Spleen (tissue), 11 donors: ENCODE data around the gene TMEM89. TPM values are rescaled to one million over a fixed set of nuclear protein-coding genes. Genes with fewer than 3 reads are reported as not detected.

ENCODE experiments used
- DNase-seq: peaks from one replicate; pipeline ENCODE4 v3.0.0-alpha.2; 2020
- H3K27ac ChIP-seq, 8 donors: fragments of 200-600 bp; sonication (generic) in 7 of 8; 1 replicate in 4 of 8; 2 replicates in 4 of 8; pipeline versions ENCODE4 v1.5.0 to v1.8.0; 2016 to 2021; ENCODE audit warnings: inconsistent platforms in 4 of 8, mild to moderate bottlenecking in 4 of 8, moderate library complexity in 1 of 8
- H3K27me3 ChIP-seq, 7 donors: fragments of 200-600 bp; sonication (generic) in 6 of 7; replicated peaks in 1 of 7; 1 replicate in 4 of 7; 2 replicates in 3 of 7; pipeline versions ENCODE4 v1.5.0 to v1.8.0; 2016 to 2021; ENCODE audit warnings: inconsistent platforms in 3 of 7, mild to moderate bottlenecking in 1 of 7
- H3K36me3 ChIP-seq, 6 donors: fragments of 200-600 bp; sonication (generic) in 5 of 6; 1 replicate in 4 of 6; 2 replicates in 2 of 6; pipeline versions ENCODE4 v1.5.0 to v1.8.0; 2016 to 2021; ENCODE audit warnings: inconsistent platforms in 2 of 6
- H3K4me1 ChIP-seq, 6 donors: fragments of 200-600 bp; sonication (generic) in 5 of 6; 1 replicate in 3 of 6; 2 replicates in 3 of 6; pipeline versions ENCODE4 v1.5.0 to v1.8.0; 2016 to 2021; ENCODE audit warnings: inconsistent platforms in 3 of 6
- H3K4me3 ChIP-seq, 8 donors: fragments of 200-600 bp; sonication (generic) in 7 of 8; 1 replicate in 4 of 8; 2 replicates in 4 of 8; pipeline versions ENCODE4 v1.5.0 to v1.8.0; 2016 to 2021; ENCODE audit warnings: inconsistent platforms in 4 of 8, mild to moderate bottlenecking in 4 of 8, moderate library complexity in 2 of 8
- H3K9me3 ChIP-seq, 8 donors: fragments of 200-600 bp; sonication (generic) in 7 of 8; 1 replicate in 4 of 8; 2 replicates in 4 of 8; pipeline versions ENCODE4 v1.5.0 to v1.8.0; 2016 to 2021; ENCODE audit warnings: inconsistent platforms in 4 of 8
- CTCF ChIP-seq, 11 experiments: fragments of 200-600 bp in 7 of 11; fragments of 450-650 bp in 4 of 11; sonication (generic) in 4 of 11; IDR thresholded peaks in 8 of 11; conservative IDR thresholded peaks in 3 of 11; 1 replicate in 7 of 11; 2 replicates in 4 of 11; pipeline versions ENCODE4 v1.4.0 to v1.8.0; 2016 to 2021; ENCODE audit warnings: antibody characterized with exemption in 11 of 11, inconsistent platforms in 4 of 11, mild to moderate bottlenecking in 1 of 11
- POLR2A ChIP-seq, 3 donors: fragments of 450-650 bp; IDR thresholded peaks; one replicate each; pipeline ENCODE4 v1.5.1; 2017; ENCODE audit warnings: antibody characterized with exemption in 3 of 3, mild to moderate bottlenecking in 1 of 3
- POLR2AphosphoS5 ChIP-seq, 3 donors: sonication (generic); formaldehyde crosslinking; IDR thresholded peaks; one replicate each; pipeline ENCODE4 v1.5.1; 2017; ENCODE audit warnings: antibody characterized with exemption in 3 of 3
- WGBS, 5 donors: extraction: QIAGEN DNeasy Blood & Tissue Kit in 3 of 5; methylation state at CpG; one replicate each; pipeline versions ENCODE4 v1.1.5 to v1.1.7; 2013 to 2018; 5-methylcytosine and 5-hydroxymethylcytosine counted together
- intact Hi-C: fragments of 100-400 bp; cut with DNase I; formaldehyde crosslinking; loops from one replicate; pipeline ENCODE4 v1.15.0; 2023; ENCODE audit warnings: low total_unique reads
- polyA plus RNA-seq, 3 donors: library from polyadenylated mRNA; stranded (reverse); fragments of 200-250 nt; gene quantifications; one replicate each; pipeline ENCODE4 v1.2.1, GENCODE V29; 2013
- total RNA-seq, 7 donors: library from RNA; depleted of rRNA in 3 of 7; stranded (reverse); fragments of >200 nt in 3 of 7; fragmentation: NEBNext Ultra II Directional in 4 of 7; extraction: Animal tissue kit (Norgen Biotek cat#: 25700) in 4 of 7; gene quantifications; one replicate each; pipeline versions ENCODE4 v1.1.0 to v1.2.1, GENCODE V29; 2016 to 2021
- donor health status: healthy with polysubstance abuse.
- donor health status: DM: no; HTN: no; CAD: no; lungs with moderate emphysema.
- donor health status: DM: no; HTN: no; CAD: no.
- donor health status: Bipolar disorder and iron deficiency.
- donor health status: healthy.
- donor health status: DM: no; HTN: no; CAD: no.
- donor health status: DM: yes; HTN: yes; CAD: no.

TMEM89 gene
- total and polyA plus RNA-seq, 10 donors, result 0.42 to 0.46 TPM; not detected in 8

GRCh38 chr3:48595075-48595525, 26.5 kb downstream of the TMEM89 start, which contains the start of gene COL7A1:
TSS of gene COL7A1 (minus strand) at chr3:48595329. CDS start at chr3:48595159, 170 bp downstream.
- TF ChIP-seq POLR2A (IDR thresholded peaks at IDR 0.05), result no peak
- TF ChIP-seq POLR2AphosphoS5 (IDR thresholded peaks at IDR 0.05), result peak in 2 of 3 donors; percentile 65 to 78
- TF ChIP-seq CTCF (IDR thresholded peaks at IDR 0.05 in 8 of 11, conservative IDR thresholded peaks at IDR 0.05 in 3 of 11), result no peak
- 3 to 26% (median 15%) methylated on average over 20 to 35 of the region's 35 CpGs for WGBS, 5 donors
- Histone ChIP-seq H3K4me1 (peaks cover 0 to 46% (median 25%) of the 10 kb centered on the region in 6 donors), H3K27ac (peak within 1 kb of the TSS in 5 of 8 donors; percentile 48 to 79 (median 75)), H3K36me3 (peaks cover 0 to 36% (median 31%) of the 10 kb centered on the region in 6 donors), H3K4me3 (peak within 1 kb of the TSS in 6 of 8 donors; percentile 3 to 52 (median 16)), H3K27me3 (peaks cover 0 to 50% (median 16%) of the 10 kb centered on the region in 7 donors), H3K9me3 (no peaks in the 10 kb centered on the region)
- no peak for DNase-seq
- intact Hi-C loops, result no loop called here

GRCh38 chr3:48594417-48595049, 27.0 kb downstream of the TMEM89 start:
- Histone ChIP-seq H3K36me3 (peaks cover 0 to 30% (median 25%) of the 10 kb centered on the region in 6 donors), H3K27ac (peak overlapping the region in 5 of 8 donors; percentile 48 to 79 (median 75)), H3K27me3 (peaks cover 0 to 55% (median 16%) of the 10 kb centered on the region in 7 donors), H3K4me3 (peak overlapping the region in 6 of 8 donors; percentile 3 to 52 (median 16)), H3K9me3 (no peaks in the 10 kb centered on the region), H3K4me1 (peaks cover 0 to 46% (median 23%) of the 10 kb centered on the region in 6 donors)
- DNase-seq, result no peak
- intact Hi-C loops, result no loop called here
- peak in 2 of 3 donors; percentile 66 to 67 for TF ChIP-seq POLR2AphosphoS5 (IDR thresholded peaks at IDR 0.05)
- no peak for TF ChIP-seq CTCF (IDR thresholded peaks at IDR 0.05 in 8 of 11, conservative IDR thresholded peaks at IDR 0.05 in 3 of 11)
- TF ChIP-seq POLR2A (IDR thresholded peaks at IDR 0.05), result no peak
- WGBS, 5 donors, result 26 to 42% (median 39%) methylated on average over 30 to 39 of the region's 39 CpGs

GRCh38 chr3:48593337-48593736, 28.2 kb downstream of the TMEM89 start:
- Histone ChIP-seq H3K36me3 (peaks cover 0 to 18% (median 13%) of the 10 kb centered on the region in 6 donors), H3K27me3 (peaks cover 0 to 66% (median 19%) of the 10 kb centered on the region in 7 donors), H3K27ac (no peak overlapping the region), H3K4me1 (peaks cover 0 to 39% (median 22%) of the 10 kb centered on the region in 6 donors), H3K9me3 (no peaks in the 10 kb centered on the region), H3K4me3 (no peak overlapping the region)
- 82 to 96% (median 91%) methylated on average over 7 to 9 of the region's 9 CpGs for WGBS, 5 donors
- TF ChIP-seq POLR2AphosphoS5 (IDR thresholded peaks at IDR 0.05) (no peak), CTCF (IDR thresholded peaks at IDR 0.05 in 8 of 11, conservative IDR thresholded peaks at IDR 0.05 in 3 of 11) (no peak), POLR2A (IDR thresholded peaks at IDR 0.05) (no peak)
- no peak for DNase-seq
- intact Hi-C loops, result no loop called here

- peaks cover 0 to 12% (median 6%) of the 10 kb centered on the region in 6 donors for H3K36me3 ChIP-seq
- DNase-seq, result no peak
- peaks cover 0 to 35% (median 18%) of the 10 kb centered on the region in 6 donors for H3K4me1 ChIP-seq
- intact Hi-C loops, result no loop called here
- TF ChIP-seq CTCF (IDR thresholded peaks at IDR 0.05 in 8 of 11, conservative IDR thresholded peaks at IDR 0.05 in 3 of 11), result no peak
- TF ChIP-seq POLR2A (IDR thresholded peaks at IDR 0.05), result no peak
- no peak for TF ChIP-seq POLR2AphosphoS5 (IDR thresholded peaks at IDR 0.05)
- no peak overlapping the region for H3K4me3 ChIP-seq
- no peak overlapping the region for H3K27ac ChIP-seq
- H3K27me3 ChIP-seq, result peaks cover 0 to 73% (median 19%) of the 10 kb centered on the region in 7 donors
- H3K9me3 ChIP-seq, result no peaks in the 10 kb centered on the region
- 84 to 93% (median 87%) methylated on average over 20 to 21 of the region's 21 CpGs for WGBS, 5 donors
Measured at GRCh38 chr3:48592519-48593087, 29.0 kb downstream of the TMEM89 start.
